GM12873 (cell line): ENCODE results near the gene KIF19.

Experiments
- TF ChIP-seq, protein P1 (sequence below): IDR thresholded peaks from 2 replicates; pipeline ENCODE4 v1.5.1; 2012; ENCODE audit warnings: low read depth, mild to moderate bottlenecking, moderate library complexity, low read length, control low read depth; ENCODE audit not compliant: insufficient read depth; ENCODE audit errors: missing control alignments

The KIF19 gene

GRCh38 chr17:74354123-74354522 is 28.1 kb downstream of the KIF19 start:
- TF ChIP-seq, protein P1, sequence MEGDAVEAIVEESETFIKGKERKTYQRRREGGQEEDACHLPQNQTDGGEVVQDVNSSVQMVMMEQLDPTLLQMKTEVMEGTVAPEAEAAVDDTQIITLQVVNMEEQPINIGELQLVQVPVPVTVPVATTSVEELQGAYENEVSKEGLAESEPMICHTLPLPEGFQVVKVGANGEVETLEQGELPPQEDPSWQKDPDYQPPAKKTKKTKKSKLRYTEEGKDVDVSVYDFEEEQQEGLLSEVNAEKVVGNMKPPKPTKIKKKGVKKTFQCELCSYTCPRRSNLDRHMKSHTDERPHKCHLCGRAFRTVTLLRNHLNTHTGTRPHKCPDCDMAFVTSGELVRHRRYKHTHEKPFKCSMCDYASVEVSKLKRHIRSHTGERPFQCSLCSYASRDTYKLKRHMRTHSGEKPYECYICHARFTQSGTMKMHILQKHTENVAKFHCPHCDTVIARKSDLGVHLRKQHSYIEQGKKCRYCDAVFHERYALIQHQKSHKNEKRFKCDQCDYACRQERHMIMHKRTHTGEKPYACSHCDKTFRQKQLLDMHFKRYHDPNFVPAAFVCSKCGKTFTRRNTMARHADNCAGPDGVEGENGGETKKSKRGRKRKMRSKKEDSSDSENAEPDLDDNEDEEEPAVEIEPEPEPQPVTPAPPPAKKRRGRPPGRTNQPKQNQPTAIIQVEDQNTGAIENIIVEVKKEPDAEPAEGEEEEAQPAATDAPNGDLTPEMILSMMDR = peak; percentile 98

- TF ChIP-seq, protein P1 = no peak
Observed at GRCh38 chr17:74354561-74354960, 28.5 kb downstream of the KIF19 start.

DNA sequence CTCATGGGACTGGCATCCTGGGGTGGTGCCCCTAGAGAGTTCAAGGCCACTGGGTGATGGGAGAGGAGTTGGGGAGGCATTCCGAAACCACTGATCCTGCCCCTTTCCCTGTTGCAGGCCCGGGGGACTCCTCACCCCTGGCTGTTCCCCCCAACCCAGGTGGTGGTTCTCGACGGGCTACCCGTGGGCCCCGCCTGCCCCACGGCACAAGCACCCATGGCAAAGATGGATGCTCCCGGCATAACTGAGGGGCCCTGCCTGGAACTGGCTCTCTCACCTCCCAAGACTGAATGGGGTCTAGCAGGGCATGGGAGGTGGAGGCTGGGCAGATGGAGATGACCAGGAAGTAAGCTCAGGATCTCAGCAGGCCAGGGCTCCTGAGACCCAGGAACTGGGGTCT is 29.0 kb downstream of the KIF19 start:
- TF ChIP-seq, protein P1 = no peak

- TF ChIP-seq, protein P1 = no peak
Observed at GRCh38 chr17:74356646-74357465, 30.8 kb downstream of the KIF19 start.

- TF ChIP-seq, protein P1 = no peak
Observed at GRCh38 chr17:74357466-74357809, 31.4 kb downstream of the KIF19 start.

DNA sequence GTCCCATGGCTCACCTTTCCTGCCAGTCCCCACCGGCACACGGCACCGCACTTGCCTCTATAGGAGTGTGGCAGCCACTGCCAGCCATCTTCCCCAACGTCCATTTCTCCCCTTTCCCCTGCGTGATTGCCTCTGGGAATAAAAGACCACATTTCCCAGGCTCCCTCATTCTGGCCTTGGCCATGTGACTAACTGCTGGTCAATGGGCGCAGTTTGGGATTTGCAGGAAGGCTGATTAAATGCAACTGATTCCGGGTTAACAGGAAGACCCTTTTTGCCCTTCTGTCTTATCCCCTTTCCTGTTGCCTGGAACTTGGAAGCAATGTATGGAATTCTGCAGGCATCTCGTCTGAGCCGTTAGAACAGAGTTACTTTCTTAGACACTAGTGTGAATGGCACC is 32.7 kb downstream of the KIF19 start:
- TF ChIP-seq, protein P1 = no peak

DNA sequence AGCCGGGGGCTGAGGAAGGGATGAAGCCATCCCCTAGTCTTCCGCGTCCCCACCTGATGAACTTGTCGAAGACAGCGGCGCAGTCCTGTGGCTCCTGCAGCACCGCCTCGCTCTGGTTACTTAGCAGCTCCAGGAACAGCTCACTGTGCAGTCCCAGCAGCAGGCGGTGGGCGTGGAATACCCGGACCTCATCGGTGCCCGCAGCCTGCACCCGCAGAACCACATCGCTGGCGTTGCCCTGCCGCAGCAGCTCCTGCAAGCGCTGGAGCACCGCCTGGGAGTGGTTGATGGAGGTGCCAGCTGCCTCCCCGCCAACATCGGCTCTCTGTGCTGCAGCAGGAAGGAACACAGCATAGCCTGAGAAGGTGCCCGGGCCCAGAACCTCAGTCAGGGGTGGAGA is 33.9 kb downstream of the KIF19 start:
- TF ChIP-seq, protein P1 = no peak
